ENCODE measurements around the gene FAM120B.

DNA sequence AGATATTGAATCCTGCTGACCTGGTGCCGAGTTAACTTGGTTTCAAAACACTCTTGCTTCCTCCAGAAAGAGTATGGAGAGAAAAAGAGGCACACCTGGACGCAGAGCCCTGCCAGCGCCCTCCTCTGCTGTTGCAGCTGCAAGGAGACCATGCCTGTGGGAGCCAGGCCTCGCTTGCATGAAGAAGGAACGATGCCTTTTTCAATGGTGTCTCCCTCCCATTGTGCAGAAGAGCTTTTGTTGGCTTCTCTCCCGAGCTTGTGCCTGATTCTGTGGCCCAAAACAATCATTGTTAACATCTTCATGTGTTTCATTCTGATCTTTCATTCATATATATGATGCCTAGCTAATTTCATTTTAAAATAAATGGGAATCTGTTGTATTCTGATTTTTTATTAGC lies 98.1 kb downstream of the FAM120B start:
- TF ChIP-seq, protein P1, sequence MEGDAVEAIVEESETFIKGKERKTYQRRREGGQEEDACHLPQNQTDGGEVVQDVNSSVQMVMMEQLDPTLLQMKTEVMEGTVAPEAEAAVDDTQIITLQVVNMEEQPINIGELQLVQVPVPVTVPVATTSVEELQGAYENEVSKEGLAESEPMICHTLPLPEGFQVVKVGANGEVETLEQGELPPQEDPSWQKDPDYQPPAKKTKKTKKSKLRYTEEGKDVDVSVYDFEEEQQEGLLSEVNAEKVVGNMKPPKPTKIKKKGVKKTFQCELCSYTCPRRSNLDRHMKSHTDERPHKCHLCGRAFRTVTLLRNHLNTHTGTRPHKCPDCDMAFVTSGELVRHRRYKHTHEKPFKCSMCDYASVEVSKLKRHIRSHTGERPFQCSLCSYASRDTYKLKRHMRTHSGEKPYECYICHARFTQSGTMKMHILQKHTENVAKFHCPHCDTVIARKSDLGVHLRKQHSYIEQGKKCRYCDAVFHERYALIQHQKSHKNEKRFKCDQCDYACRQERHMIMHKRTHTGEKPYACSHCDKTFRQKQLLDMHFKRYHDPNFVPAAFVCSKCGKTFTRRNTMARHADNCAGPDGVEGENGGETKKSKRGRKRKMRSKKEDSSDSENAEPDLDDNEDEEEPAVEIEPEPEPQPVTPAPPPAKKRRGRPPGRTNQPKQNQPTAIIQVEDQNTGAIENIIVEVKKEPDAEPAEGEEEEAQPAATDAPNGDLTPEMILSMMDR (IDR thresholded peaks at IDR 0.05; ENCODE audit: low read depth, low read length, poor library complexity, severe bottlenecking) = no peak
- TF ChIP-seq EZH2phosphoT487 (IDR thresholded peaks at IDR 0.05; ENCODE audit: borderline replicate concordance, low read length) = no peak
